Type B pancreatic cell (in vitro differentiated cells): Measurements from ENCODE around the gene TTC22. TPM values are rescaled to one million over a fixed set of nuclear protein-coding genes. Genes with fewer than 3 reads are reported as not detected.

Experiments
- DNase-seq: peaks from one replicate; pipeline ENCODE4 v3.0.0; 2021; ENCODE audit warnings: mixed read lengths; ENCODE audit not compliant: unreplicated experiment; ENCODE audit errors: extremely low spot score
- H3K27ac Mint-ChIP-seq: 2 replicates; pipeline ENCODE4 v1.8.0; 2021; ENCODE audit warnings: mild to moderate bottlenecking, mixed read lengths
- H3K27me3 Mint-ChIP-seq: 2 replicates; pipeline ENCODE4 v1.8.0; 2021; ENCODE audit warnings: mixed read lengths
- H3K36me3 Mint-ChIP-seq: 2 replicates; pipeline ENCODE4 v1.8.0; 2021; ENCODE audit warnings: mixed read lengths
- H3K4me1 Mint-ChIP-seq: one replicate; pipeline ENCODE4 v1.8.0; 2021; ENCODE audit warnings: mixed read lengths; ENCODE audit not compliant: unreplicated experiment
- H3K4me3 Mint-ChIP-seq: 2 replicates; pipeline ENCODE4 v1.8.0; 2021; ENCODE audit warnings: mild to moderate bottlenecking, mixed read lengths
- H3K9me3 Mint-ChIP-seq: 2 replicates; pipeline ENCODE4 v1.8.0; 2021; ENCODE audit warnings: mixed read lengths
- total RNA-seq: library from RNA; stranded (reverse); gene quantifications from 2 replicates; pipeline ENCODE4 v1.2.1, GENCODE V29; 2021; ENCODE audit warnings: low replicate concordance
- TF ChIP-seq, protein P1 (sequence below): fragments of 200-600 bp; sonication (generic); conservative IDR thresholded peaks from 2 replicates; pipeline ENCODE4 v1.5.0; 2021; ENCODE audit warnings: antibody characterized with exemption, mild to moderate bottlenecking

Gene TTC22
- total RNA-seq, 1 donor from 2014 or later, result 7.0 TPM

DNA sequence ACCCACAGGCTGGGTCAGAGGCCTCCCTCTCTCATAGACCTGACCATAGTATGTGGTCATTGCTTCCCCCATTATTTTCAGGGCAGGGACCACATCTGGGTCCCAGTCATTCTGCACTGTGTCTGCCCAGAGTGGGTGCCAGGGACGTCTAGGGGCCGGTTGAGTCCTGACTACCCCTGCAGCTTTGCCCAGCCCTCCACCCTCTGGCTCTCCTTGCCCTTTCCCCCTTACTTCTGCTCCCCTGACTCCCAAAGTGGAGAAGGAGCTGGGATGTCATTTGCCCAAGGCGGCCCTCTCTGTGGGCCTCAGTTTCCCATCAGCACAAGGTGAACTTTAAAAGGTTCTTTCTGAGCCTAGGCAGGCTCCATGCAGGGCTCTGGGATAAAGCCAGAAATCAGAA lies 4.3 kb upstream of the TTC22 start:
- Mint-ChIP-seq H3K27ac (no peak overlapping the region), H3K36me3 (no peaks in the 10 kb centered on the region), H3K9me3 (no peaks in the 10 kb centered on the region), H3K4me3 (no peak overlapping the region), H3K4me1 (peaks cover 7% of the 10 kb centered on the region), H3K27me3 (peaks cover 11% of the 10 kb centered on the region)
- DNase-seq, result no peak
- TF ChIP-seq, protein P1, sequence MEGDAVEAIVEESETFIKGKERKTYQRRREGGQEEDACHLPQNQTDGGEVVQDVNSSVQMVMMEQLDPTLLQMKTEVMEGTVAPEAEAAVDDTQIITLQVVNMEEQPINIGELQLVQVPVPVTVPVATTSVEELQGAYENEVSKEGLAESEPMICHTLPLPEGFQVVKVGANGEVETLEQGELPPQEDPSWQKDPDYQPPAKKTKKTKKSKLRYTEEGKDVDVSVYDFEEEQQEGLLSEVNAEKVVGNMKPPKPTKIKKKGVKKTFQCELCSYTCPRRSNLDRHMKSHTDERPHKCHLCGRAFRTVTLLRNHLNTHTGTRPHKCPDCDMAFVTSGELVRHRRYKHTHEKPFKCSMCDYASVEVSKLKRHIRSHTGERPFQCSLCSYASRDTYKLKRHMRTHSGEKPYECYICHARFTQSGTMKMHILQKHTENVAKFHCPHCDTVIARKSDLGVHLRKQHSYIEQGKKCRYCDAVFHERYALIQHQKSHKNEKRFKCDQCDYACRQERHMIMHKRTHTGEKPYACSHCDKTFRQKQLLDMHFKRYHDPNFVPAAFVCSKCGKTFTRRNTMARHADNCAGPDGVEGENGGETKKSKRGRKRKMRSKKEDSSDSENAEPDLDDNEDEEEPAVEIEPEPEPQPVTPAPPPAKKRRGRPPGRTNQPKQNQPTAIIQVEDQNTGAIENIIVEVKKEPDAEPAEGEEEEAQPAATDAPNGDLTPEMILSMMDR, result no peak

DNA sequence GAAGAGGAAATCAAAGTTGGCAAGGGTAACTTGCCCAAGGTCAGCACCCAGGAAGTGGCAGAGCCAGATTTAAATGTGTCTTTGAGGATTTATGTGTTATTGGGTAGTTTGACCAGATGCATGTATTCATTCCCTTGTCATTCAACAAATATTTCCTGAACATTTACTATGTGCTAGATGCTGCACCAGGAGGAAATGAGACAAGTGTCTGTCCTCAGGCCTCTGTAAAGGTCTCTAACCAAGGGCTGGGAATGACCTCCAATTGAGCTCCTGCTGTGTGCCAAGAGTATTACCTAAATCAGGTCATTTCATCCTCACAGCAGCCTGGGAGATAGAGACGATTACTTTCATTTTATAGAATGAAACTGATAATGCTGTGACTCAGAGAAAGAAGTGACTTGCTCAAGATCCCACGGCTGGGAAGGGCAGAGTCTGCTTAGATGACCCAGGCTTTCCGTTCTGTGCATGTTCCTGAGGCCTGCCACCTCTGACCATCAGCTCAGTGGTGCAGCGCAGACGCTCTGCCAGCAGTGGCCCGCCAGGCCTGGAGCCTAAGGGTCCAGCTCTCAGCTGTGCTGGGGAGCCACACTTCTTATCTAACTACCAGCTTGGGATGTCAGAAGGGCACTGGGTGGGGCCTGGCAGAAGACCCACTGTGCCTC lies 3.5 kb upstream of the TTC22 start:
- Mint-ChIP-seq H3K27ac (no peak overlapping the region), H3K9me3 (no peaks in the 10 kb centered on the region), H3K4me3 (no peak overlapping the region), H3K27me3 (peaks cover 17% of the 10 kb centered on the region), H3K36me3 (no peaks in the 10 kb centered on the region), H3K4me1 (peaks cover 5% of the 10 kb centered on the region)
- TF ChIP-seq, protein P1, result no peak
- peak; percentile 45 for DNase-seq

DNA sequence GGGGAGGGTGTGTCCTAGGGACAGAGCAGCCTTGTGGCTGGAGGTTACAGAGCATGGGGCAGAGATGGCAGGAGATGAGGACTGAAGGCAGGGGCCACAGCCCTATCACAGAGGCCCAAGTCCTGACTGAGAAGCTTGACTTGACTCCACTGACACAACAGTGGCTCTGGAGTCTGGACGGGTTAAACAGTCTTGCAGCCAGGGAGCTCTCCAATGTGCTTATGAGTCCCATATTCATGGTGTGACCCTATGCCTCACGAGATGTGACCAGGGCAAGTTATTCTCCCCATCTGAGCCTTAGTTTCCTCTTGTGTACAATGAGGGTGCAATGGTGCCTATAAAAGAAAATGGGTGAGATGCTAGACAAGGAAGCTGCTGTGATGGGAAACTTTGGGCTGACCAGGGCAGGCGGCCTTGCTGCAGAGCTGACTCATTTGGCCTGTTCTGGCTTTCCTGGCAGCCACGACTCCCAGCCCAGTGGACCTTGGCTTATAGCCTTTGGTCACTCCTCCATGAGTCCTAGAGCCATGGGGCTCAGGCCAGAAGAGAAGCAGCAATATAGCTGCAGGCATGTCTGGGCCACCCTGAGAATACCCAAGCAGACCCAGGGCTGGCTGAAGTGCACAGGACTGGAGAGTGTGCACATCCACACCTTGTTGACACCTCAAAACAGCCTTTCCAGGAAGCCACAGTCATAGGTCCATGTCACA lies 2.8 kb upstream of the TTC22 start:
- Mint-ChIP-seq H3K9me3 (no peaks in the 10 kb centered on the region), H3K27ac (no peak overlapping the region), H3K36me3 (no peaks in the 10 kb centered on the region), H3K4me1 (peaks cover 5% of the 10 kb centered on the region), H3K4me3 (no peak overlapping the region), H3K27me3 (peaks cover 17% of the 10 kb centered on the region)
- TF ChIP-seq, protein P1, result no peak
- DNase-seq, result no peak

DNA sequence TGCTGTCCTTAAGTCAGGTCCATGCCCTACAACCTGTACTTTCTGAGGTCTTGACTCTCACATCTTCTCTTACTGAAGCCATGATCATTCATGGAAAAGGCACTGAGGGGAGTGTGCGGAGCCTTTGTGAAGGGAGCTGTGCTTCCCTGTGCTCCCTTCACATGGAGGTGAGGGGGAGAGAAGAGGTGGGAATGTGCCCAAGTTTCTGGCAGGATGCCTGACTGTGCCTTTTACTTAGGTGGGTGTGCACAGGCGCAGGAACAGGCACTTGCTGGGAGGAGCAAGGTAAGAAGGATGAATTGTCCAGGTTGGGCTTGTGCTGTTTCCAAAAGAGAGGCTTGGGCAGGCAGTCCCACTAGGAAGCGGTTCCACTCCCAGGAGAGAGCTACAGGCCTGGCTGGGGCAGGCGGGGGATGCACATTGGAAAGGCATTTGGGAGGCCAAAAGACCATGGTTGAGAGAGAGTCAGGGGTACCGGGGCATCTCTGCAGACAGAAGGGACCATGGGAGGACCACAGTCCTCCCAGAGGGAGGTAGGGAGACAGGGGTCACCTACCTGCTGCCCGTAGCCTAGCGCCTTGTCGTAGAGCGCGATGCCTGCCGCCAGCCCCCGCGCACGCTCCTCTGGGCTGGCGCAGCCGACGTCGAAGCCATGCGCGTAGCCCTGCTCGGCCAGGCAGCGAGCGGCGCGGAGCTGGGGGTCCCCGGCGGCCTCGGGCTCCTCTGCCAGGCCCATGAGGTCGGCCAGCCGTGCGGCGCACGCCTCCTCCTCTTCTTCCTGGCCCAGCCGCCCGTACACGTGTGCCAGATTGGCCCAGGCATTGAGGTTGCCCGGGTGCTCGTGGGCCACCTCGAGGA lies 853 bp downstream of the TTC22 start:
- peak overlapping the region; percentile 77 for H3K27ac Mint-ChIP-seq
- H3K4me3 Mint-ChIP-seq, result peak overlapping the region; percentile 79
- TF ChIP-seq, protein P1, result no peak
- no peaks in the 10 kb centered on the region for H3K9me3 Mint-ChIP-seq
- no peaks in the 10 kb centered on the region for H3K36me3 Mint-ChIP-seq
- H3K27me3 Mint-ChIP-seq, result peaks cover 17% of the 10 kb centered on the region
- DNase-seq, result no peak
- peaks cover 5% of the 10 kb centered on the region for H3K4me1 Mint-ChIP-seq

DNA sequence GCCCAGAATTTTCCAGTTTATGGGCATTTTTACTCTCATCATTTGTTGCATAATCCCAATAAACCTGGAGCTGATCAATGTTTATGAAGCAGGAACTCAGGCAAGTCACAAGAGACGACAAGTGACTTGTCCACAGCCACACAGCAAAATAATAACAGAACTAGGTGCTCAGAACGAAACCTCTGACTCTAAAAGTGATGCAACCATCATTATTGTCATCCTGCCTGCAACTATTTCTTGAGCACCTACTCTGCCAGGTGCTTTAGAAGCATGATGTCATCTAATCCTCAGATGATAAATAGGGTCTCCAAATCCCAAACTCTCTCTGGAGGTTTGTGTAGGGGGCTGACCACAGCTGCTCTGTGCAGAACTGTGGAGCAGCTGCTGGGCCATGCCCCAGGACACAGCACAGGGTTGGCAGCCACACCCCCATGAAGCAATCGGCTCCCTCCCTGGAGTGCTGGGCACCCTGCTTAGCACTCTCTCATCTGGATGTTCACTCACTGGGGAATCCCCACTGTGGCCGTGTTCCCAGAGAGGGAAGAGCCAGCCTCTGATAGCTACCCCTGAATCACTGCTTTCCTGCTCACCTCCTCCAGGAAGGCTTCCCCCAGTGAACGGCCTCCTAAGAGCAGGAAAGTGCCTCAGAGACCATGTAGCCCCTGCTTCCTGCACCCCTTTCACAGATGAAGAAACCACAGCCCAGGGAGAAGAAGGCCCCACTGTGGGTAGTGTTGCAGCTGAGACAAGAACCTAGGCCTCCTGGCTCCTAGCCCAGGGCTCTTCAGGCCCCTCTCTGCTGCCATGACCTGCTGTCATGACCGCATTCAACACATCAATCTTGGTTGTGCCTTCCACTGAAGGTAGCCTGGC lies 2.1 kb downstream of the TTC22 start:
- H3K27me3 Mint-ChIP-seq, result peaks cover 17% of the 10 kb centered on the region
- no peaks in the 10 kb centered on the region for H3K9me3 Mint-ChIP-seq
- TF ChIP-seq, protein P1, result no peak
- H3K27ac Mint-ChIP-seq, result peak overlapping the region; percentile 82
- H3K4me3 Mint-ChIP-seq, result peak overlapping the region; percentile 79
- peaks cover 9% of the 10 kb centered on the region for H3K4me1 Mint-ChIP-seq
- H3K36me3 Mint-ChIP-seq, result no peaks in the 10 kb centered on the region
- DNase-seq, result no peak
